Liver (tissue), 9 donors: ENCODE results near the gene TMEM42. TPM values are rescaled to one million over a fixed set of nuclear protein-coding genes. Genes with fewer than 3 reads are reported as not detected.

ENCODE experiments used
- DNase-seq: peaks from one replicate; pipeline ENCODE4 v3.0.0-alpha.2; 2017; ENCODE audit warnings: low spot score
- H3K27ac ChIP-seq, 2 donors: one replicate each; pipeline ENCODE4 v1.7.0; 2013; ENCODE audit warnings: inconsistent platforms in 2 of 2, low read length in 2 of 2, control low read depth in 1 of 2, low read depth in 1 of 2, mild to moderate bottlenecking in 1 of 2
- H3K27me3 ChIP-seq, 4 donors: one replicate each; pipeline versions ENCODE4 v1.6.1 to v1.7.0; 2013; ENCODE audit warnings: low read length in 3 of 4, inconsistent platforms in 1 of 4, mild to moderate bottlenecking in 1 of 4, moderate library complexity in 1 of 4; ENCODE audit not compliant: control insufficient read depth in 4 of 4, insufficient read depth in 4 of 4
- H3K36me3 ChIP-seq, 4 donors: one replicate each; pipeline versions ENCODE4 v1.6.1 to v1.7.0; 2013; ENCODE audit warnings: low read length in 3 of 4, mild to moderate bottlenecking in 3 of 4, low read depth in 1 of 4, moderate library complexity in 1 of 4; ENCODE audit not compliant: control insufficient read depth in 4 of 4, insufficient read depth in 3 of 4
- H3K4me1 ChIP-seq, 4 donors: one replicate each; pipeline versions ENCODE4 v1.6.1 to v1.7.0; 2013; ENCODE audit warnings: low read length in 3 of 4, mild to moderate bottlenecking in 3 of 4, moderate library complexity in 1 of 4; ENCODE audit not compliant: control insufficient read depth in 4 of 4, insufficient read depth in 4 of 4
- H3K4me3 ChIP-seq, 3 donors: one replicate each; pipeline versions ENCODE4 v1.6.1 to v1.7.0; 2013; ENCODE audit warnings: low read length in 3 of 3, control low read depth in 1 of 3, low read depth in 1 of 3, mild to moderate bottlenecking in 1 of 3
- H3K9ac ChIP-seq, 2 donors: one replicate each; pipeline ENCODE4 v1.7.0; 2013; ENCODE audit warnings: low read length in 2 of 2, mild to moderate bottlenecking in 2 of 2, moderate library complexity in 2 of 2, control low read depth in 1 of 2, low read depth in 1 of 2
- H3K9me3 ChIP-seq, 4 donors: one replicate each; pipeline versions ENCODE4 v1.6.1 to v1.7.0; 2013; ENCODE audit warnings: low read length in 3 of 4; ENCODE audit not compliant: control insufficient read depth in 4 of 4
- EGR1 ChIP-seq, 2 donors: IDR thresholded peaks; 2 replicates each; pipeline ENCODE4 v1.6.1; 2016 to 2018; ENCODE audit warnings: antibody characterized with exemption in 2 of 2, low read depth in 2 of 2
- FOXA1 ChIP-seq: IDR thresholded peaks from 2 replicates; pipeline ENCODE4 v1.6.1; 2016; ENCODE audit warnings: antibody characterized with exemption
- FOXA2 ChIP-seq: IDR thresholded peaks from 2 replicates; pipeline ENCODE4 v1.6.1; 2016; ENCODE audit warnings: antibody characterized with exemption
- HNF4A ChIP-seq, 2 donors: conservative IDR thresholded peaks; 2 replicates each; pipeline ENCODE4 v1.6.1; 2016; ENCODE audit warnings: antibody characterized with exemption in 2 of 2, mild to moderate bottlenecking in 2 of 2
- HNF4G ChIP-seq: IDR thresholded peaks from 2 replicates; pipeline ENCODE4 v1.6.1; 2016; ENCODE audit warnings: antibody characterized with exemption
- NR2F2 ChIP-seq: IDR thresholded peaks from 2 replicates; pipeline ENCODE4 v1.6.1; 2016; ENCODE audit warnings: antibody characterized with exemption
- RAD21 ChIP-seq, 2 donors: IDR thresholded peaks; 2 replicates each; pipeline ENCODE4 v1.6.1; 2016; ENCODE audit warnings: antibody characterized with exemption in 2 of 2, mild to moderate bottlenecking in 2 of 2
- RXRA ChIP-seq, 2 donors: IDR thresholded peaks; 2 replicates each; pipeline ENCODE4 v1.6.1; 2017 to 2018; ENCODE audit warnings: antibody characterized with exemption in 2 of 2, mild to moderate bottlenecking in 1 of 2
- SP1 ChIP-seq: IDR thresholded peaks from 2 replicates; pipeline ENCODE4 v1.6.1; 2018; ENCODE audit warnings: antibody characterized with exemption, mild to moderate bottlenecking
- TAF1 ChIP-seq: conservative IDR thresholded peaks from 2 replicates; pipeline ENCODE4 v1.6.1; 2016; ENCODE audit warnings: antibody characterized with exemption, mild to moderate bottlenecking
- WGBS: extraction: QIAGEN DNeasy Blood & Tissue Kit; methylation state at CpG from one replicate; pipeline ENCODE4 v1.1.7; 2013; 5-methylcytosine and 5-hydroxymethylcytosine counted together
- polyA plus RNA-seq, 2 donors: library from polyadenylated mRNA; stranded (reverse) in 1 of 2; unstranded in 1 of 2; fragments of 200-250 nt in 1 of 2; fragments of >200 nt in 1 of 2; fragmentation: Nextera tagmentation in 1 of 2; extraction: Ambion mirVana in 1 of 2; gene quantifications; one replicate each; pipeline versions ENCODE4 v1.2.1 to v1.2.3, GENCODE V29; 2013 to 2015
- total RNA-seq, 2 donors: library from RNA; depleted of rRNA; stranded (reverse); fragments of >200 nt; gene quantifications; one replicate each; pipeline ENCODE4 v1.2.3, GENCODE V29; 2014
- TF ChIP-seq, protein P1 (sequence below): IDR thresholded peaks from 2 replicates; pipeline ENCODE4 v1.6.1; 2016; ENCODE audit warnings: antibody characterized with exemption
- TF ChIP-seq, protein P2 (sequence below): IDR thresholded peaks from 2 replicates; pipeline ENCODE4 v1.6.1; 2016; ENCODE audit warnings: antibody characterized with exemption
- TF ChIP-seq, protein P3 (sequence below): IDR thresholded peaks from 2 replicates; pipeline ENCODE4 v1.6.1; 2016; ENCODE audit warnings: antibody characterized with exemption
- TF ChIP-seq, protein P4 (sequence below): IDR thresholded peaks from 2 replicates; pipeline ENCODE4 v1.6.1; 2016; ENCODE audit warnings: antibody characterized with exemption, mild to moderate bottlenecking
- TF ChIP-seq, protein P5 (sequence below): fragments of 150-350 bp; IDR thresholded peaks from 2 replicates; pipeline ENCODE4 v1.5.1; 2017; ENCODE audit warnings: improper control_type of control experiment, low read depth, low read length; ENCODE audit not compliant: missing input control
- donor health status: healthy.
- donor health status: healthy.
- donor health status: healthy.
- donor health status: healthy.
- donor health status: healthy.

Gene TMEM42
- total and polyA plus RNA-seq, 4 donors: 5.8 to 9.9 (median 8.1) TPM

DNA sequence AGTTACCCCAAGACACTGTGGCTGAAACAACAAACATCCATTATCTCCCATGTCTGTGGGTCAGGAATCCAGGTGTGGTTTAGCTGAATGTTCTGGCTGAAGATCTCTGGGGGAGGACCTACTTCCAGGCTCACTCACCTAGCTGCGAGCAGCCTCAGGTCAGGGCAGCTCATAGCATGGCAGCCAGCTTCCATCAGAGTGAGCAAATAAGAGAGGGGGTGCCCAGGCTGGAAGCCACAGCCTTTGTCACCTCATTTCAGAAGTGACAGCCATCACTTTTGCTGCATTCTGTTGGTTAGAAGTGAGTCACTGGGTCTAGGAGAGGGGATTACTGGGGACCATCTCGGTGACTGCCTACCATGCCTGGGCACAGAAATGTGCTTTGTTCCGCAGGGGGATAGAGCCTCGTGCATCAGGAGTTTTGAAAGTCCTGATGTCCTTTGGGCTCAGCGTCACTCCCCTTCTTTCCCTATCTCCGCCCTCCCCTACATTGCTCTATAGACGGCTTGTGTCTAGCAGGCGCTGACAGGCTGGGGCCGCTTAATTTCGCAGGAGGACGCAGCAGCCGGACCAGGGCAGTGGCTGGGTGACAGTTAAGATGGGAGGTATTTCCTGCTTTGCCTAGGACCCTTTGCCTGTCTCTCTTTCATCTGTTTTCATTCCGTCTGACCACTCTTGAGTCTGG lies 38.1 kb downstream of the TMEM42 start:
- TF ChIP-seq, protein P1, sequence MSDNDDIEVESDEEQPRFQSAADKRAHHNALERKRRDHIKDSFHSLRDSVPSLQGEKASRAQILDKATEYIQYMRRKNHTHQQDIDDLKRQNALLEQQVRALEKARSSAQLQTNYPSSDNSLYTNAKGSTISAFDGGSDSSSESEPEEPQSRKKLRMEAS: no peak
- Histone ChIP-seq H3K36me3 (no peaks in the 10 kb centered on the region), H3K4me3 (no peak overlapping the region), H3K9me3 (no peaks in the 10 kb centered on the region), H3K27me3 (no peaks in the 10 kb centered on the region), H3K9ac (no peak overlapping the region), H3K4me1 (no peaks in the 10 kb centered on the region), H3K27ac (no peak overlapping the region)
- WGBS: 68% methylated on average over 13 of the region's 13 CpGs
- DNase-seq: no peak

DNA sequence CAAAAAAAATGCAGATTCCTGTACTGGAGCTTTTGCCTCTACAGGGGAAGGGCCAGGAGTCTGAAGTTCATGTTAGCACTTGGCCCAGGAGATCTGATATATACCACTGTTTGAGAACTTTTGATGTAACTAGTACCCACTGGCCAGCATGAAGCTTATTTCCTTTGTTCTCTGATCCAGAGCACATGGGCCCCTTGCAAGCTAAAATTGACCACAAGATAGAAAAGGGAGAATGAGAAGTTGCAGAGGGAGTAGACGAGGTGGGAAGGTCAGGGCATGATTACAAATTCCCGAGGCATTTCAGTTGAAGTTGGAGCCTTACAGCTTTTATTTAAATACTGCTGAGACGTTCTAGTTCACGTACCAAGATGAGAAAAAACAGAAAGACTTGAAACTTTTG lies 40.9 kb downstream of the TMEM42 start:
- Histone ChIP-seq H3K27me3 (no peaks in the 10 kb centered on the region), H3K27ac (no peak overlapping the region), H3K9ac (no peak overlapping the region), H3K4me3 (no peak overlapping the region), H3K9me3 (no peaks in the 10 kb centered on the region), H3K4me1 (no peaks in the 10 kb centered on the region), H3K36me3 (no peaks in the 10 kb centered on the region)
- DNase-seq: no peak
- TF ChIP-seq, protein P1: no peak
- TF ChIP-seq RAD21 (IDR thresholded peaks at IDR 0.05): no peak
- TF ChIP-seq FOXA2: no peak
- TF ChIP-seq, protein P2, sequence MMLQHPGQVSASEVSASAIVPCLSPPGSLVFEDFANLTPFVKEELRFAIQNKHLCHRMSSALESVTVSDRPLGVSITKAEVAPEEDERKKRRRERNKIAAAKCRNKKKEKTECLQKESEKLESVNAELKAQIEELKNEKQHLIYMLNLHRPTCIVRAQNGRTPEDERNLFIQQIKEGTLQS: no peak
- no peak for TF ChIP-seq HNF4A (conservative IDR thresholded peaks at IDR 0.05)
- no peak for TF ChIP-seq TAF1
- no peak for TF ChIP-seq FOXA1
- no peak for TF ChIP-seq SP1
- TF ChIP-seq RXRA (IDR thresholded peaks at IDR 0.05): no peak
- TF ChIP-seq, protein P3, sequence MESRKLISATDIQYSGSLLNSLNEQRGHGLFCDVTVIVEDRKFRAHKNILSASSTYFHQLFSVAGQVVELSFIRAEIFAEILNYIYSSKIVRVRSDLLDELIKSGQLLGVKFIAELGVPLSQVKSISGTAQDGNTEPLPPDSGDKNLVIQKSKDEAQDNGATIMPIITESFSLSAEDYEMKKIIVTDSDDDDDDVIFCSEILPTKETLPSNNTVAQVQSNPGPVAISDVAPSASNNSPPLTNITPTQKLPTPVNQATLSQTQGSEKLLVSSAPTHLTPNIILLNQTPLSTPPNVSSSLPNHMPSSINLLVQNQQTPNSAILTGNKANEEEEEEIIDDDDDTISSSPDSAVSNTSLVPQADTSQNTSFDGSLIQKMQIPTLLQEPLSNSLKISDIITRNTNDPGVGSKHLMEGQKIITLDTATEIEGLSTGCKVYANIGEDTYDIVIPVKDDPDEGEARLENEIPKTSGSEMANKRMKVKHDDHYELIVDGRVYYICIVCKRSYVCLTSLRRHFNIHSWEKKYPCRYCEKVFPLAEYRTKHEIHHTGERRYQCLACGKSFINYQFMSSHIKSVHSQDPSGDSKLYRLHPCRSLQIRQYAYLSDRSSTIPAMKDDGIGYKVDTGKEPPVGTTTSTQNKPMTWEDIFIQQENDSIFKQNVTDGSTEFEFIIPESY: no peak
- TF ChIP-seq, protein P4, sequence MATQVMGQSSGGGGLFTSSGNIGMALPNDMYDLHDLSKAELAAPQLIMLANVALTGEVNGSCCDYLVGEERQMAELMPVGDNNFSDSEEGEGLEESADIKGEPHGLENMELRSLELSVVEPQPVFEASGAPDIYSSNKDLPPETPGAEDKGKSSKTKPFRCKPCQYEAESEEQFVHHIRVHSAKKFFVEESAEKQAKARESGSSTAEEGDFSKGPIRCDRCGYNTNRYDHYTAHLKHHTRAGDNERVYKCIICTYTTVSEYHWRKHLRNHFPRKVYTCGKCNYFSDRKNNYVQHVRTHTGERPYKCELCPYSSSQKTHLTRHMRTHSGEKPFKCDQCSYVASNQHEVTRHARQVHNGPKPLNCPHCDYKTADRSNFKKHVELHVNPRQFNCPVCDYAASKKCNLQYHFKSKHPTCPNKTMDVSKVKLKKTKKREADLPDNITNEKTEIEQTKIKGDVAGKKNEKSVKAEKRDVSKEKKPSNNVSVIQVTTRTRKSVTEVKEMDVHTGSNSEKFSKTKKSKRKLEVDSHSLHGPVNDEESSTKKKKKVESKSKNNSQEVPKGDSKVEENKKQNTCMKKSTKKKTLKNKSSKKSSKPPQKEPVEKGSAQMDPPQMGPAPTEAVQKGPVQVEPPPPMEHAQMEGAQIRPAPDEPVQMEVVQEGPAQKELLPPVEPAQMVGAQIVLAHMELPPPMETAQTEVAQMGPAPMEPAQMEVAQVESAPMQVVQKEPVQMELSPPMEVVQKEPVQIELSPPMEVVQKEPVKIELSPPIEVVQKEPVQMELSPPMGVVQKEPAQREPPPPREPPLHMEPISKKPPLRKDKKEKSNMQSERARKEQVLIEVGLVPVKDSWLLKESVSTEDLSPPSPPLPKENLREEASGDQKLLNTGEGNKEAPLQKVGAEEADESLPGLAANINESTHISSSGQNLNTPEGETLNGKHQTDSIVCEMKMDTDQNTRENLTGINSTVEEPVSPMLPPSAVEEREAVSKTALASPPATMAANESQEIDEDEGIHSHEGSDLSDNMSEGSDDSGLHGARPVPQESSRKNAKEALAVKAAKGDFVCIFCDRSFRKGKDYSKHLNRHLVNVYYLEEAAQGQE: no peak
- TF ChIP-seq, protein P5, sequence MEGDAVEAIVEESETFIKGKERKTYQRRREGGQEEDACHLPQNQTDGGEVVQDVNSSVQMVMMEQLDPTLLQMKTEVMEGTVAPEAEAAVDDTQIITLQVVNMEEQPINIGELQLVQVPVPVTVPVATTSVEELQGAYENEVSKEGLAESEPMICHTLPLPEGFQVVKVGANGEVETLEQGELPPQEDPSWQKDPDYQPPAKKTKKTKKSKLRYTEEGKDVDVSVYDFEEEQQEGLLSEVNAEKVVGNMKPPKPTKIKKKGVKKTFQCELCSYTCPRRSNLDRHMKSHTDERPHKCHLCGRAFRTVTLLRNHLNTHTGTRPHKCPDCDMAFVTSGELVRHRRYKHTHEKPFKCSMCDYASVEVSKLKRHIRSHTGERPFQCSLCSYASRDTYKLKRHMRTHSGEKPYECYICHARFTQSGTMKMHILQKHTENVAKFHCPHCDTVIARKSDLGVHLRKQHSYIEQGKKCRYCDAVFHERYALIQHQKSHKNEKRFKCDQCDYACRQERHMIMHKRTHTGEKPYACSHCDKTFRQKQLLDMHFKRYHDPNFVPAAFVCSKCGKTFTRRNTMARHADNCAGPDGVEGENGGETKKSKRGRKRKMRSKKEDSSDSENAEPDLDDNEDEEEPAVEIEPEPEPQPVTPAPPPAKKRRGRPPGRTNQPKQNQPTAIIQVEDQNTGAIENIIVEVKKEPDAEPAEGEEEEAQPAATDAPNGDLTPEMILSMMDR: no peak
- TF ChIP-seq HNF4G: no peak
- TF ChIP-seq EGR1 (IDR thresholded peaks at IDR 0.05; ENCODE audit: low read depth in 2 of 2): no peak
- TF ChIP-seq NR2F2: no peak
- 70% methylated on average over 4 of the region's 4 CpGs for WGBS
